Endodermal cell (in vitro differentiated cells): ENCODE measurements around the gene TM9SF1. TPM values are rescaled to one million over a fixed set of nuclear protein-coding genes. Genes with fewer than 3 reads are reported as not detected.

Experiments
- DNase-seq: peaks from one replicate; pipeline ENCODE4 v3.0.0-alpha.2; 2017
- H3K27ac ChIP-seq: 2 replicates; pipeline ENCODE4 v1.5.1; 2013; ENCODE audit warnings: mild to moderate bottlenecking, low read depth, low read length, moderate library complexity
- H3K27me3 ChIP-seq: 2 replicates; pipeline ENCODE4 v1.6.1; 2013; ENCODE audit warnings: mild to moderate bottlenecking, low read length, moderate library complexity; ENCODE audit not compliant: insufficient read depth, control insufficient read depth, poor library complexity, severe bottlenecking
- H3K36me3 ChIP-seq: 2 replicates; pipeline ENCODE4 v1.7.0; 2013; ENCODE audit warnings: mild to moderate bottlenecking, low read length, moderate library complexity; ENCODE audit not compliant: control insufficient read depth, insufficient read depth
- H3K4me1 ChIP-seq: one replicate; pipeline ENCODE4 v1.7.0; 2013; ENCODE audit warnings: low read length; ENCODE audit not compliant: control insufficient read depth, insufficient read depth
- H3K4me3 ChIP-seq: 2 replicates; pipeline ENCODE4 v1.5.1; 2013; ENCODE audit warnings: mild to moderate bottlenecking, low read length, moderate library complexity
- H3K9ac ChIP-seq: 2 replicates; pipeline ENCODE4 v1.6.1; 2013; ENCODE audit warnings: mild to moderate bottlenecking, low read length, moderate library complexity; ENCODE audit not compliant: poor library complexity, severe bottlenecking; ENCODE audit errors: extremely low read depth
- H3K9me3 ChIP-seq: 2 replicates; pipeline ENCODE4 v1.6.1; 2013; ENCODE audit warnings: mild to moderate bottlenecking, low read length, moderate library complexity; ENCODE audit not compliant: control insufficient read depth
- H3K27ac Mint-ChIP-seq: 2 replicates; pipeline ENCODE4 v1.8.0; 2020; ENCODE audit warnings: mixed read lengths
- H3K27me3 Mint-ChIP-seq: 2 replicates; pipeline ENCODE4 v1.8.0; 2021; ENCODE audit warnings: mild to moderate bottlenecking, mixed read lengths; ENCODE audit not compliant: insufficient read depth
- H3K36me3 Mint-ChIP-seq: 2 replicates; pipeline ENCODE4 v1.8.0; 2020; ENCODE audit warnings: low read depth, mixed read lengths
- H3K4me1 Mint-ChIP-seq: 2 replicates; pipeline ENCODE4 v1.8.0; 2020; ENCODE audit warnings: mixed read lengths
- H3K4me3 Mint-ChIP-seq: 2 replicates; pipeline ENCODE4 v1.8.0; 2020; ENCODE audit warnings: mild to moderate bottlenecking, moderate library complexity, mixed read lengths
- H3K9me3 Mint-ChIP-seq: 2 replicates; pipeline ENCODE4 v1.8.0; 2020; ENCODE audit warnings: mild to moderate bottlenecking, mixed read lengths
- WGBS, 2 experiments: methylation state at CpG; one replicate each; pipeline versions ENCODE4 v1.1.5 to v1.1.7; 2013; ENCODE audit warnings: missing lambda C conversion rate in 2 of 2, mixed read lengths in 1 of 2; ENCODE audit not compliant: insufficient coverage in 1 of 2, insufficient read length in 1 of 2; 5-methylcytosine and 5-hydroxymethylcytosine counted together
- total RNA-seq, 2 donors: library from RNA; stranded (reverse); fragmentation: NEBNext Ultra II Directional in 1 of 2; extraction: Animal tissue kit (Norgen Biotek cat#: 25700) in 1 of 2; gene quantifications; 2 replicates in 1 of 2; 3 replicates in 1 of 2; pipeline ENCODE4 v1.2.1, GENCODE V29; 2021
- TF ChIP-seq, protein P1 (sequence below): fragments of 200-600 bp; sonication (generic); conservative IDR thresholded peaks from 2 replicates; pipeline ENCODE4 v1.5.0; 2021; ENCODE audit warnings: antibody characterized with exemption, mild to moderate bottlenecking

TM9SF1 gene
- total RNA-seq, 2 donors from 2014 or later, result 37.4 to 40.8 TPM

DNA sequence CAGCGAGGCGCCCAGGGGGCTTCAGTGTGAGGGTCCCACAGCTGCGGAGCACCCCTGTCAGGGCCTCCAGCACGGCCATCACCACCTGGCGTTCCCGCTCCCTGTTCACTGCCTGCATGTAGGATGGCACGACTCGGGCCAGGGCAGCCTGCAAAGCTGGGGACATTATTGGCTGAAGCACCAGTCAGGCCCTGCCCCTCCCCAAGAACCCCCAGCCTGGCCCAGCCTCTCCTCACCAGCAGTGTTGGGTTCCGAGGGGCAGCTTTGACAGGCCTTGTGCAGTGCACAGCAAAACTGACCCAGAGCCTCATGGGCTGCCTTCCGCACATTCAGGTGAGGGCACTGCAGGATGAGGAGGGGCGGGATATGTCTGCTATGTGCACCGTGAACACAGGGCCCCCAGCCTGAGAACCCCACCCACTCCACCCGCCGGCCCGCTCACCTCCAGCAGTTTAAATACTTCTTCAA lies 12.2 kb downstream of the TM9SF1 start:
- Mint-ChIP-seq H3K36me3 (peaks cover 61% of the 10 kb centered on the region), H3K27me3 (no peaks in the 10 kb centered on the region), H3K9me3 (no peaks in the 10 kb centered on the region), H3K4me3 (no peak overlapping the region), H3K4me1 (peaks cover 5% of the 10 kb centered on the region), H3K27ac (no peak overlapping the region)
- no peaks in the 10 kb centered on the region for H3K4me1 ChIP-seq
- DNase-seq, result no peak
- no peaks in the 10 kb centered on the region for H3K9me3 ChIP-seq
- TF ChIP-seq, protein P1, sequence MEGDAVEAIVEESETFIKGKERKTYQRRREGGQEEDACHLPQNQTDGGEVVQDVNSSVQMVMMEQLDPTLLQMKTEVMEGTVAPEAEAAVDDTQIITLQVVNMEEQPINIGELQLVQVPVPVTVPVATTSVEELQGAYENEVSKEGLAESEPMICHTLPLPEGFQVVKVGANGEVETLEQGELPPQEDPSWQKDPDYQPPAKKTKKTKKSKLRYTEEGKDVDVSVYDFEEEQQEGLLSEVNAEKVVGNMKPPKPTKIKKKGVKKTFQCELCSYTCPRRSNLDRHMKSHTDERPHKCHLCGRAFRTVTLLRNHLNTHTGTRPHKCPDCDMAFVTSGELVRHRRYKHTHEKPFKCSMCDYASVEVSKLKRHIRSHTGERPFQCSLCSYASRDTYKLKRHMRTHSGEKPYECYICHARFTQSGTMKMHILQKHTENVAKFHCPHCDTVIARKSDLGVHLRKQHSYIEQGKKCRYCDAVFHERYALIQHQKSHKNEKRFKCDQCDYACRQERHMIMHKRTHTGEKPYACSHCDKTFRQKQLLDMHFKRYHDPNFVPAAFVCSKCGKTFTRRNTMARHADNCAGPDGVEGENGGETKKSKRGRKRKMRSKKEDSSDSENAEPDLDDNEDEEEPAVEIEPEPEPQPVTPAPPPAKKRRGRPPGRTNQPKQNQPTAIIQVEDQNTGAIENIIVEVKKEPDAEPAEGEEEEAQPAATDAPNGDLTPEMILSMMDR, result no peak
- H3K9ac ChIP-seq, result no peak overlapping the region
- WGBS, 2 experiments, result 94 to 100% methylated on average over 8 to 15 of the region's 15 CpGs
- no peaks in the 10 kb centered on the region for H3K27me3 ChIP-seq
- H3K27ac ChIP-seq, result no peak overlapping the region
- H3K4me3 ChIP-seq, result no peak overlapping the region
- H3K36me3 ChIP-seq, result peaks cover 74% of the 10 kb centered on the region

DNA sequence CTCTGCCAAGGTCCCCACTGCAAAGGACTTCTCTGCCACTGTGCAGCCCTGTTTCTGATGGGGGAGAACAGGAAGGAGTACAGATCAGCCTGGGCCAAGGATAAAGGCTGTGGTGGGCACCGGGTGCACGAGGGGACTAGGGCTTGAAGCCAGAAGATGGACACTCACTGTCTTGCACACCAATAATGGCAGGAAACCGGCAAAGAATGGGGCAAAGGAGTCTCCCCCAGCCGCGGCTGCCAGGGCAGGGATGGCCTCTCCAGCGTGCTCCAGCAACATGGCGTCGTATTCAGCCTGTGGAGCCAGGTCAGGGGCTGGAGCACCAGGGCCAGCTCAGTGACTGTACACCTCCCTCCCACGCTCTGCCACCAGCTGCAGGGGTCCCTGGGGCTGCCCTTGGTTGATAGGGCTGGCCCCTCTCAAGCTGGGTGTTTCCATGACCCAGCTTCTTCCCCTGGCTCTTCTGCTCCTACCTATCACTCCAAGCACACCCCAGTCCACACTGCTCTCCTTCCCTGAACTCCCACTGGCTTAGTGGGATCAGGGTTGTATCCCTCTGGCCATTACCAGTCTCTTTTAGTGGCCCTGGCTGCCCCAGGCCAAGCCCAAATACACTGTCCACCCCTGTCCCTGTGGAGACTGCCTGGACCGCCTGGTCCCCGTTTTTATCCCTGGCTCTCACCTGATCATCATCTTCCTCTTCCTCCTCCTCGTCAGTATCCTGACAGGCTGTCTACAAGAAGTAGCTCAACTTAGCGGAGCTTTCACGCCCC lies 12.9 kb downstream of the TM9SF1 start:
- no peak for DNase-seq
- Histone ChIP-seq H3K9me3 (no peaks in the 10 kb centered on the region), H3K4me1 (no peaks in the 10 kb centered on the region), H3K27me3 (no peaks in the 10 kb centered on the region), H3K4me3 (no peak overlapping the region), H3K9ac (no peak overlapping the region), H3K27ac (no peak overlapping the region), H3K36me3 (peaks cover 74% of the 10 kb centered on the region)
- Mint-ChIP-seq H3K27ac (no peak overlapping the region), H3K9me3 (no peaks in the 10 kb centered on the region), H3K36me3 (peaks cover 67% of the 10 kb centered on the region), H3K4me1 (no peaks in the 10 kb centered on the region), H3K4me3 (no peak overlapping the region), H3K27me3 (no peaks in the 10 kb centered on the region)
- 92 to 96% methylated on average over 9 to 14 of the region's 14 CpGs for WGBS, 2 experiments
- TF ChIP-seq, protein P1, result no peak

DNA sequence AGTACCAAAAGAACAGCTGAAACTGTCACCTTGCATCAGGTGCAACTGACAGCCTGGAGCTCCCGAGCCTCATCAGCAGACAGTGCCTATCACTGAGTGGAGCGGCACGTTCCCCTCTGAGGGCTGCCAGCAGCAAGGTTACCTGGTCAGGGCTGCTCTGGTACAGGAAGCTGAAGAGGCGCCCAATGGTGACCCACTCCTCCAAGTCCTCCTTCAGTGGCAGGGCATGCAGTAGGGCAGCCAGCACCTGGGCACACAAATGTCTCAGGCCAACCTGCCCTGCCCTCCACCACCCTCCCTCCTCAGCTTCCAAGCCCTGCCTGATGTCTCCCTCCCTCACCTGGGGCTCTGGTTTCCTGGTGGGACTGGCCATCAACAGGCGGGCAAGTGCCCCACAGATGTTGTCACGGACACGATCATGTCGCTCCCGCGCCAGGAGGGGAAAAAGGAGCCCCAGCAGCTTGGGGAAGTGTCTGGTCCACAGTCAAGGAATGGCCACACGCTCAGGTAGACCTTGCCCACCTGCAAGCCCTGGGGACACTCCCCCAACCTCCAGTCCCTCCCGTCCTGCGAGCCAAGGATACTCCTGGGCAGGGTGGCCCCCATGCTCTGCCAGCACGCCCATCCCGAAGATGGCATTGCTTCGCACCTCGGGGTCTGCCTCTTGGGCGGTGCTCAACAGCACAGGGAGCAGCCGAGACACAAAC lies 13.7 kb downstream of the TM9SF1 start:
- no peaks in the 10 kb centered on the region for H3K4me1 ChIP-seq
- H3K36me3 ChIP-seq, result peaks cover 70% of the 10 kb centered on the region
- no peaks in the 10 kb centered on the region for H3K27me3 Mint-ChIP-seq
- no peaks in the 10 kb centered on the region for H3K9me3 Mint-ChIP-seq
- H3K4me1 Mint-ChIP-seq, result no peaks in the 10 kb centered on the region
- H3K9ac ChIP-seq, result no peak overlapping the region
- WGBS, 2 experiments, result 93 to 94% methylated on average over 13 to 19 of the region's 19 CpGs
- DNase-seq, result no peak
- H3K27ac Mint-ChIP-seq, result no peak overlapping the region
- no peaks in the 10 kb centered on the region for H3K9me3 ChIP-seq
- TF ChIP-seq, protein P1, result no peak
- H3K4me3 ChIP-seq, result no peak overlapping the region
- no peak overlapping the region for H3K27ac ChIP-seq
- H3K27me3 ChIP-seq, result no peaks in the 10 kb centered on the region
- H3K4me3 Mint-ChIP-seq, result no peak overlapping the region
- H3K36me3 Mint-ChIP-seq, result peaks cover 70% of the 10 kb centered on the region
